IMR-90 (cell line): ENCODE data around the gene HFE.

Source experiments
- BHLHE40 ChIP-seq: fragments of 150-350 bp; IDR thresholded peaks from 2 replicates; pipeline ENCODE4 v1.6.1; 2016; ENCODE audit warnings: mild to moderate bottlenecking, low read depth, low read length
- NFE2L2 ChIP-seq: fragments of 150-350 bp; IDR thresholded peaks from 2 replicates; pipeline ENCODE4 v1.6.1; 2016; ENCODE audit warnings: low read depth, mild to moderate bottlenecking, low read length
- POLR2A ChIP-seq: IDR thresholded peaks from 2 replicates; pipeline ENCODE4 v1.6.1; 2012; ENCODE audit warnings: mild to moderate bottlenecking, low read depth, low read length
- RAD21 ChIP-seq: IDR thresholded peaks from 2 replicates; pipeline ENCODE4 v1.6.1; 2012; ENCODE audit warnings: low read length, improper control_type of control experiment
- SMC3 ChIP-seq: fragments of 150-350 bp; IDR thresholded peaks from 2 replicates; pipeline ENCODE4 v1.6.1; 2016; ENCODE audit warnings: low read depth, mild to moderate bottlenecking, antibody characterized with exemption, low read length, moderate library complexity
- TF ChIP-seq, protein P1 (sequence below): conservative IDR thresholded peaks from 2 replicates; pipeline ENCODE4 v1.5.1; 2012; ENCODE audit warnings: mild to moderate bottlenecking, low read depth, low read length, improper control_type of control experiment
- TF ChIP-seq, protein P2 (sequence below): fragments of 150-350 bp; IDR thresholded peaks from 2 replicates; pipeline ENCODE4 v1.6.1; 2017; ENCODE audit warnings: mild to moderate bottlenecking, antibody characterized with exemption, low read length, low read depth

DNA sequence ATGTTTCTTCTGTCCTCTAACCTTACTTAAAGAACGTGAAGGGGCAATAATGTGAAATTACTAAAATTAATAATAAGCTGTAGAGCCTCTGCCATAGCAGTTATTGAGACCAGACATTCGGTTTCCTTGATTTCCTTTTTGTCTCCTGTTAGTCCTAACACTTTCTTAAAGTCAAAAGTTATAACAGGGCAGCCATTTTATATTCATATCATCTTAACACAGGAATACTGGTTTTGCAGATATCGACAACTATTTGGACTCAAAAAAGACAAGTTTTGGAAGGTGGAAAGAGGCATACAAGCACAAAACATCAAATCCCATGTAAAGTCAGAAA, 33.5 kb downstream of the HFE start:
- TF ChIP-seq, protein P1, sequence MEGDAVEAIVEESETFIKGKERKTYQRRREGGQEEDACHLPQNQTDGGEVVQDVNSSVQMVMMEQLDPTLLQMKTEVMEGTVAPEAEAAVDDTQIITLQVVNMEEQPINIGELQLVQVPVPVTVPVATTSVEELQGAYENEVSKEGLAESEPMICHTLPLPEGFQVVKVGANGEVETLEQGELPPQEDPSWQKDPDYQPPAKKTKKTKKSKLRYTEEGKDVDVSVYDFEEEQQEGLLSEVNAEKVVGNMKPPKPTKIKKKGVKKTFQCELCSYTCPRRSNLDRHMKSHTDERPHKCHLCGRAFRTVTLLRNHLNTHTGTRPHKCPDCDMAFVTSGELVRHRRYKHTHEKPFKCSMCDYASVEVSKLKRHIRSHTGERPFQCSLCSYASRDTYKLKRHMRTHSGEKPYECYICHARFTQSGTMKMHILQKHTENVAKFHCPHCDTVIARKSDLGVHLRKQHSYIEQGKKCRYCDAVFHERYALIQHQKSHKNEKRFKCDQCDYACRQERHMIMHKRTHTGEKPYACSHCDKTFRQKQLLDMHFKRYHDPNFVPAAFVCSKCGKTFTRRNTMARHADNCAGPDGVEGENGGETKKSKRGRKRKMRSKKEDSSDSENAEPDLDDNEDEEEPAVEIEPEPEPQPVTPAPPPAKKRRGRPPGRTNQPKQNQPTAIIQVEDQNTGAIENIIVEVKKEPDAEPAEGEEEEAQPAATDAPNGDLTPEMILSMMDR: no peak
- no peak for TF ChIP-seq BHLHE40
- TF ChIP-seq, protein P2, sequence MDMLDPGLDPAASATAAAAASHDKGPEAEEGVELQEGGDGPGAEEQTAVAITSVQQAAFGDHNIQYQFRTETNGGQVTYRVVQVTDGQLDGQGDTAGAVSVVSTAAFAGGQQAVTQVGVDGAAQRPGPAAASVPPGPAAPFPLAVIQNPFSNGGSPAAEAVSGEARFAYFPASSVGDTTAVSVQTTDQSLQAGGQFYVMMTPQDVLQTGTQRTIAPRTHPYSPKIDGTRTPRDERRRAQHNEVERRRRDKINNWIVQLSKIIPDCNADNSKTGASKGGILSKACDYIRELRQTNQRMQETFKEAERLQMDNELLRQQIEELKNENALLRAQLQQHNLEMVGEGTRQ: no peak
- TF ChIP-seq SMC3: no peak
- TF ChIP-seq POLR2A: no peak
- no peak for TF ChIP-seq RAD21
- no peak for TF ChIP-seq NFE2L2
